GM12878 (cell line): ENCODE results near the gene KHDRBS1. TPM values are rescaled to one million over a fixed set of nuclear protein-coding genes. Genes with fewer than 3 reads are reported as not detected.

Source experiments
- ATAC-seq: fragments of 200-7000 bp; cut with Tn5 transposase; 3 replicates; pipeline ENCODE4 v1.9.1; 2020; ENCODE audit warnings: mild to moderate bottlenecking, moderate library complexity
- BruUV-seq: library from RNA; stranded (reverse); fragments of 400-500 nt; replicated peaks from 2 replicates; lab custom pipeline; 2021; lab: Mats Ljungman, UMichigan
- CTCF ChIA-PET: fragments of 300-600 bp; sonication (Branson Sonifier 250); formaldehyde crosslinking; extraction: SDS; loops from one replicate; lab custom pipeline; 2021; ENCODE audit warnings: inconsistent platforms; lab: Yijun Ruan, JAX
- POLR2A ChIA-PET: fragments of 350-600 bp; formaldehyde crosslinking; extraction: SDS; loops from one replicate; lab custom pipeline; 2021; ENCODE audit warnings: inconsistent platforms; lab: Charles Lee
- RAD21 ChIA-PET: fragments of 300-600 bp; sonication (Branson Sonifier 250); formaldehyde crosslinking; loops from one replicate; lab custom pipeline; 2023; ENCODE audit warnings: antibody characterized with exemption; ENCODE audit not compliant: unreplicated experiment; lab: Charles Lee
- SMC1A ChIA-PET: fragments of 300-600 bp; sonication (Branson Sonifier 250); formaldehyde crosslinking; loops from one replicate; lab custom pipeline; 2023; ENCODE audit not compliant: unreplicated experiment, uncharacterized antibody; lab: Charles Lee
- DNase-seq: peaks from one replicate; pipeline ENCODE4 v3.0.0-alpha.2; 2011; ENCODE audit warnings: low read depth, low spot score
- FAIRE-seq: peaks from 3 replicates; lab custom pipeline; 2011; peaks lifted over from hg19 to GRCh38; lab: Jason Lieb, UNC
- H2AFZ ChIP-seq: 2 replicates; pipeline ENCODE4 v1.6.0; 2011; ENCODE audit warnings: low read depth, low read length, control low read depth; ENCODE audit not compliant: control insufficient read depth
- H3K27ac ChIP-seq: 2 replicates; pipeline ENCODE4 v1.5.1; 2011; ENCODE audit warnings: control low read depth; ENCODE audit not compliant: control insufficient read depth, insufficient read depth
- H3K27me3 ChIP-seq, 2 experiments: replicated peaks in 1 of 2; 2 replicates each; pipeline versions ENCODE4 v1.6.0 to v1.6.1; 2011; ENCODE audit warnings: low read length in 1 of 2; ENCODE audit not compliant: control insufficient read depth in 2 of 2, insufficient read depth in 2 of 2
- H3K36me3 ChIP-seq, 2 experiments: 2 replicates each; pipeline ENCODE4 v1.5.1; 2011; ENCODE audit warnings: low read length in 1 of 2; ENCODE audit not compliant: control insufficient read depth in 2 of 2, insufficient read depth in 2 of 2
- H3K4me1 ChIP-seq: 2 replicates; pipeline ENCODE4 v1.6.1; 2011; ENCODE audit warnings: mild to moderate bottlenecking, low read length, moderate library complexity, mixed read lengths; ENCODE audit not compliant: control insufficient read depth, insufficient read depth
- H3K4me2 ChIP-seq: 2 replicates; pipeline ENCODE4 v1.6.0; 2011; ENCODE audit warnings: control low read depth; ENCODE audit not compliant: control insufficient read depth, insufficient read depth
- H3K4me3 ChIP-seq: fragments of 200-600 bp; sonication (generic); 2 replicates; pipeline ENCODE4 v1.5.1; 2016
- H3K79me2 ChIP-seq: 2 replicates; pipeline ENCODE4 v1.6.0; 2011; ENCODE audit warnings: low read length; ENCODE audit not compliant: control insufficient read depth, insufficient read depth
- H3K9ac ChIP-seq: 2 replicates; pipeline ENCODE4 v1.8.0; 2011; ENCODE audit warnings: low read length, control low read depth, mixed read lengths; ENCODE audit not compliant: control insufficient read depth, insufficient read depth
- H3K9me3 ChIP-seq: replicated peaks from 3 replicates; pipeline ENCODE4 v1.5.1; 2011; ENCODE audit warnings: mild to moderate bottlenecking, low read length; ENCODE audit not compliant: control insufficient read depth, insufficient read depth
- H4K20me1 ChIP-seq: 2 replicates; pipeline ENCODE4 v1.6.0; 2011; ENCODE audit not compliant: control insufficient read depth, insufficient read depth
- CTCF ChIP-seq, 3 experiments: IDR thresholded peaks in 2 of 3; conservative IDR thresholded peaks in 1 of 3; 2 replicates each; pipeline ENCODE4 v1.5.1; 2011; ENCODE audit warnings: low read depth in 3 of 3, low read length in 3 of 3, mild to moderate bottlenecking in 3 of 3, control low read depth in 2 of 3, moderate library complexity in 2 of 3, inconsistent platforms in 1 of 3, mixed read lengths in 1 of 3; ENCODE audit not compliant: control insufficient read depth in 2 of 3, insufficient read depth in 1 of 3; ENCODE audit errors: extremely low read depth in 1 of 3
- IKZF1 ChIP-seq: fragments of 450-650 bp; conservative IDR thresholded peaks from 2 replicates; pipeline ENCODE4 v1.6.1; 2017; ENCODE audit warnings: antibody characterized with exemption, mild to moderate bottlenecking
- RAD21 ChIP-seq: IDR thresholded peaks from 2 replicates; pipeline ENCODE4 v1.6.1; 2011; ENCODE audit warnings: mild to moderate bottlenecking, low read depth, low read length, moderate library complexity; ENCODE audit not compliant: insufficient read depth
- SMC3 ChIP-seq: IDR thresholded peaks from 2 replicates; pipeline ENCODE4 v1.6.1; 2011; ENCODE audit warnings: low read length, improper control_type of control experiment, borderline replicate concordance
- SPI1 ChIP-seq: IDR thresholded peaks from 2 replicates; pipeline ENCODE4 v1.6.1; 2011; ENCODE audit warnings: low read depth, mild to moderate bottlenecking, low read length, moderate library complexity, borderline replicate concordance; ENCODE audit not compliant: insufficient read depth
- WGBS: methylation state at CpG from one replicate; pipeline ENCODE4 v1.1.6; 2016; ENCODE audit warnings: low lambda C conversion rate; ENCODE audit not compliant: insufficient replicate concordance, insufficient coverage; ENCODE audit errors: missing lambda C conversion rate; 5-methylcytosine and 5-hydroxymethylcytosine counted together
- in situ Hi-C: fragments of 300-500 bp; cut with MboI; formaldehyde crosslinking; loops from 9 replicates; pipeline ENCODE4 v1.14.3; 2018; ENCODE audit warnings: mixed read lengths
- intact Hi-C: fragments of 100-400 bp; cut with micrococcal nuclease; formaldehyde crosslinking; loops from one replicate; pipeline ENCODE4 v1.14.2; 2022; ENCODE audit not compliant: unreplicated experiment
- polyA plus RNA-seq, 11 experiments: library from polyadenylated mRNA; depleted of rRNA in 4 of 11; unstranded in 6 of 11; stranded (reverse) in 5 of 11; fragments of >200 nt; fragmentation: Nextera tagmentation in 4 of 11; fragmentation: Illumina TruSeq in 1 of 11; extraction: Ambion mirVana in 4 of 11; extraction: Trizol in 1 of 11; gene quantifications; 1 replicate in 1 of 11; 2 replicates in 10 of 11; pipeline versions ENCODE4 v1.2.1 to v1.2.3, GENCODE V29; 2011 to 2016; ENCODE audit warnings: inconsistent platforms in 2 of 11, missing spikeins in 2 of 11, low read depth in 1 of 11
- total RNA-seq, 4 experiments: library from RNA; depleted of rRNA in 3 of 4; stranded (reverse); fragments of >200 nt in 3 of 4; fragmentation: Illumina TruSeq in 1 of 4; extraction: Trizol in 1 of 4; gene quantifications; 2 replicates each; pipeline versions ENCODE4 v1.2.1 to v1.2.3, GENCODE V29; 2013 to 2021

Gene KHDRBS1
- total and polyA plus RNA-seq, 10 of the 15 experiments (the other 5 are each of a cell fraction or from before 2014, with no cell fraction given): 42.5 to 204 (median 96.0) TPM

GRCh38 chr1:31977385-31978131 lies 36.1 kb upstream of the KHDRBS1 start:
- H3K36me3 ChIP-seq: no peaks in the 10 kb centered on the region
- no peak overlapping the region for H3K9ac ChIP-seq
- no peak overlapping the region for H3K4me2 ChIP-seq
- POLR2A ChIA-PET: interaction anchor here (0.6 to 1.5 kb wide), 2 partner anchors 20 to 26 kb away, joined by 3 read pairs; no protein-coding TSS in a partner anchor
- H3K27me3 ChIP-seq: no peaks in the 10 kb centered on the region
- 40% methylated on average over 6 of the region's 6 CpGs for WGBS
- CTCF ChIA-PET: interaction anchor here (0.7 to 8.5 kb wide), 15 partner anchors 8 to 356 kb away, joined by 3 to 76 read pairs (median 5); partner anchors contain the start of gene KHDRBS1
- H3K79me2 ChIP-seq: no peaks in the 10 kb centered on the region
- SMC1A ChIA-PET: interaction anchor here (0.6 to 7.5 kb wide), 9 partner anchors 8 to 188 kb away, joined by 3 to 45 read pairs (median 4); no protein-coding TSS in a partner anchor
- DNase-seq (no peak), ATAC-seq (peak; percentile 46), FAIRE-seq (no peak)
- no peaks in the 10 kb centered on the region for H4K20me1 ChIP-seq
- in situ Hi-C loops: no loop called here
- TF ChIP-seq SPI1 (no peak), RAD21 (peak; percentile 42), SMC3 (peak; percentile 41; the same call in 1 of the 2 replicates), IKZF1 (0 out of 2 replicates have a peak, but pooled peaks have one; percentile 31), CTCF (IDR thresholded peaks at IDR 0.05 in 2 of 3, conservative IDR thresholded peaks at IDR 0.05 in 1 of 3; ENCODE audit: control insufficient read depth in 2 of 3, extremely low read depth in 1 of 3, insufficient read depth in 1 of 3, low read depth in 3 of 3, low read length in 3 of 3) (peak; percentile 29 to 54 (median 32); a peak in 4 of 6 replicates)
- H3K27ac ChIP-seq: no peak overlapping the region
- H3K4me1 ChIP-seq: peaks cover 17% of the 10 kb centered on the region
- H3K4me3 ChIP-seq: no peak overlapping the region
- no peaks in the 10 kb centered on the region for H3K9me3 ChIP-seq
- intact Hi-C loops: loop anchor here (5.0 kb wide), 1 partner anchor 85 kb away; no protein-coding TSS in a partner anchor
- no TSS peak for BruUV-seq
- RAD21 ChIA-PET: interaction anchor here (0.9 to 2.0 kb wide), 9 partner anchors 8 to 131 kb away, joined by 3 to 19 read pairs (median 4); partner anchors contain the start of genes KPNA6 and TMEM39B
- no peak overlapping the region; the same call in 1 of the 2 replicates for H2AFZ ChIP-seq
